ENCODE results near the gene ADO.

ADO gene

GRCh38 chr10:62792261-62792660 is 12.3 kb upstream of the ADO start:
- DNase-seq (ENCODE audit: low read depth in 2 of 2): no peak

GRCh38 chr10:62794306-62794705 is 10.2 kb upstream of the ADO start:
- no peak for DNase-seq (ENCODE audit: low read depth in 2 of 2)

- no peak for DNase-seq (ENCODE audit: low read depth in 2 of 2)
These were observed 9.4 kb upstream of the ADO start for GRCh38 chr10:62795100-62795499.

- no peak for DNase-seq (ENCODE audit: low read depth in 2 of 2)
These were observed 8.8 kb upstream of the ADO start for GRCh38 chr10:62795762-62796161.

- no peak for DNase-seq (ENCODE audit: low read depth in 2 of 2)
These were observed 7.6 kb upstream of the ADO start for GRCh38 chr10:62796896-62797295.

DNA sequence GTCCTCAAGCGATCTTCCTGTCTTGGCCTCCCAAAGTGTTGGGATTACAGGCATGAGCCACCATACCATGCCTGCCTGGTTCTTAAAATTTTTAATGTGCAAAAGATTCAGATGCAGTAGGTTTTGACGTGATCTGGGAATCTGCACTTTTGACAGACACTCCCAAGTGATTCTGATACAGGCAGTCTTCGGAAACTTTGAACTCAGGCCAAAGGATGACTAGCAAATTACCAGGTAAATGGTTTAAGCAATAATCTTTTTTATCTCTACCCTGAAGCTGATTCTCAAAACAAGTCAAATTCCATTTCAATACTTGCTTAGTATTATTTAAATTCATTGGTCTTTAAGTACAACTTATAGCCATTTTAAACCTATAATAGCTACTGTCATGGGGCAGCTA is 2.6 kb upstream of the ADO start:
- DNase-seq (ENCODE audit: low read depth in 2 of 2): no peak

DNA sequence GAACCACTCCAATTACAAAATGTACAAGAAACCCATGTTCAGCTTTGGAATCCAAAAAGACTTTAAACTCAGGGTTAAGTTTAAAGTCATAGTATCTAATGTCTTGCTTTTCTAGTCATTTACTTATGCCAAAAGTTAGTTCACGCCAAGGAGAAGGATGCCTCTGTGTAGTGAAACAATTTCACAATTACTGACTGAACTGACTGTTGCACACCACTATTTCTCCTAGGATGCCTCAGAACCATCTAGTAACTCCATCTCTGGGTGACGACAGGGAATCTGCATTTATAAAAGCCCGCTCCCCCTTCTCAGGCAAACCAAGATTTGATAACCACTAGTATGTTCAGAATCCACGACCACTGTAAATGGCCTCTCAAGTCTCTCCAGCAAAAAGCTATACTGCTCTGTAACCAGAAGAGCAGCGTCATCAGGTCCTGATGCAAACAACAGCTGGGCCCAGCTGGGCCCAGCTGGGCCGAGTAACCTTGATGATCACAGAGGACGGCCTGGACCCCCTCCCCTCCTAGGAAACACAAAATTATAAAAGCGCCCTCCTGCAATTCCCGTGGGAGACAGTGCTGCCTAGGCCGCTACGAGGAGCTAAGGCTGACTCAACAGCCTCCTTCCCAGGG is 680 bp upstream of the ADO start:
- no peak for DNase-seq (ENCODE audit: low read depth in 2 of 2)

- DNase-seq (ENCODE audit: low read depth in 2 of 2): peak in 1 of 2 donors; percentile 19
These were observed 945 bp downstream of the ADO start for GRCh38 chr10:62805231-62806099.

- DNase-seq (ENCODE audit: low read depth in 2 of 2): no peak
These were observed 1.7 kb downstream of the ADO start for GRCh38 chr10:62806251-62806650.

DNA sequence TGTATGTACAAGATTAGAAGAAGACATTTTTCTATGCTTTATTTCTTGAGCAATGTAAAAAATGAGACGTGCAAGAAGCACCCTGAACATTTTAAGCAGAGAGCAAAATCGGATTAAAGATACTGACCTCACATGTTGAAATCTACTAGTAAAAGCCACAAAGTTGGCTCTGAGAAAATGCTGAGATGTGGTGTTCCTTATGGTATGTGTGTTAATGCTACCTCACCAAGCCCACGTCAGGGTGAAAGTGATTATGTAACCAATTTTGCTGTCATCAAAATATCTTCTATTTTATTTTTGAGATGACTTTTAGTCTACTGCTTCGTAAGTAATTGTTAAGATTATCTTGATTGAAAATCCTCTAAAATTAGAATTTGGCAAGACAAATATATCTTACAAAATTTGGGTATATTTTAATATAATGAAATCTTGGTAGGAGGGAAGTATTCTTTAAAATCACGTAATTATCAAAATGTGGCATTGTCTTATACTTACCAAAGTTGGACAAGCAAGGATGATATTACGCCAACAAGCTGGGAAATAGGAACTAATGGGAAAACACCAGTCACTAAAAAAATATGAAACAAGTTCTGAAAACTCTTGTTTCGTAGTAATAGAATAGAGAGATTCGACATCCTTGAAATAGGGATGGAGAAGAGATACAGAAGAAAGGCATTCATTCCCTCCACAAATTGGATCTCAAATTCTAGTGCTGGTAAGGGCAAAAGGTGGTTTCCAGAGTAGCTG is 5.8 kb downstream of the ADO start:
- no peak for DNase-seq (ENCODE audit: low read depth in 2 of 2)

- peak; percentile 35 to 41 for DNase-seq (ENCODE audit: low read depth in 2 of 2)
These were observed 6.8 kb downstream of the ADO start for GRCh38 chr10:62811159-62811875.

- no peak for DNase-seq (ENCODE audit: low read depth in 2 of 2)
These were observed 8.3 kb downstream of the ADO start for GRCh38 chr10:62812672-62813439.

DNA sequence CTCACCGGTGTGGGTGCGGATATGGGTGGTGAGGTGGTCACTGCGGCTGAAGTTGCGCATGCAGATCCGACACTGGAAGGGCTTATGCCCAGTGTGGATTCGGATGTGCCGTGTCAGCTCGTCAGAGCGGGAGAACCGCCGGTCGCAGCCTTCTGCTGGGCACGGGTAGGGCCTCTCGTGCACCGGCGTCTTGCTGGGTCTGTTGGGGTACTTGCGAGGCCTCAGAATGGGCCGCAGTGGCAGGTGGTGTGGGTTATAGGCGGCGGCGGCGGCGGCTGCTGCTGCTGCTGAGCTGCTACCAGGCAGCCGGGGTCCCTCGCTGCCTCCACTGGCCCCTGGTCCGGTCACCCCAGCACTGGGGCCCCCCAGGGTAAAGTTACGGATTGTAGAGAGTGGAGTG is 8.9 kb downstream of the ADO start:
- no peak for DNase-seq (ENCODE audit: low read depth in 2 of 2)

DNA sequence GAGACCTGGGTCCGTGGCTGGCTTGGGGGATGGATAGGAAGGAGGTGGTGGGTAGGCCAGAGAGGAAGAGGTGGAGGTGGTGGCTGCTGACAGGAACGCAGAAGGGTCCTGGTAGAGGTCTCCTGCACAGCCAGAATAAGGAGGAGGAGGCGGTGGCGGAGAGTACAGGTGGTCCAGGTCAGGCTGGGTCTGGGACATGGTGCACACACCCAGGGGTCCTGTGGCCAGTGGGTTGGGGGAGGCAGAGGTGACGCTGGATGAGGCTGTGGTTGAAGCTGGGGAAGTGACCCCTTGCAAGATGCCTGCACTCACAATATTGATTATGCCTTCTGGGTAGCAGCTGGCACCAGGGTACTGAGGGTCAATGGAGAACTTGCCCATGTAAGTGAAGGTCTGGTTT is 9.5 kb downstream of the ADO start:
- no peak for DNase-seq (ENCODE audit: low read depth in 2 of 2)

DNA sequence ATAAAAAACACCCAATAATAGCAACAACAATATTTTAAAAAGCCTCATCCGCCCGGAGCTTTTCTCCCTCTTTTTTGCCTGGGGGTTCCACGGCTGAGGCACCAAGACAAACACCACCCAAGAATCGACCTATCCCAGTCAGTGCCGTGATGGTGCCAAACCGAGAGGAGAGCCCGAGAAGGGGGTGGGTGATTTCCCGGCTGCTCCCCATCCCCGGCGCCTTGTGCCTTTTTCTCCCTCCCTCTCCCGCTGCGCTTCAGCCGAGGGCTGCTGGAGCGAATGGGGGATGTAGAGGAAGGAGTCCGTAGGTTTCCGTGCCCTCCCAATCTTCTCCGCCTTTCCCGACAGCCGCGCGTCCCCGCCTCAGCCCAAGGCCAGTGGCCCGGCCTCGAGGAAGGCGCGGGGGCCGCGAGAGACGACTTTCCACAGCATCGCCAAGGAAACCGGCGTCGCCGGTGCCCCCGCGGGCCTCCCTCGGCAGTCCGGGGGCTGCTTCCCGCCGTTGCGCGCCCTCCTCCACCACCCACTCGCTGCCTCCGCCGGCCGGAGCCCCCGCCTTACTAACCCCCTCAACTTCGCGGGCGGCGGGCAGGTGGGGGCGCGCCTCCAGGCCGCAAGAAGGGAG is 10.3 kb downstream of the ADO start:
- no peak for DNase-seq (ENCODE audit: low read depth in 2 of 2)

DNA sequence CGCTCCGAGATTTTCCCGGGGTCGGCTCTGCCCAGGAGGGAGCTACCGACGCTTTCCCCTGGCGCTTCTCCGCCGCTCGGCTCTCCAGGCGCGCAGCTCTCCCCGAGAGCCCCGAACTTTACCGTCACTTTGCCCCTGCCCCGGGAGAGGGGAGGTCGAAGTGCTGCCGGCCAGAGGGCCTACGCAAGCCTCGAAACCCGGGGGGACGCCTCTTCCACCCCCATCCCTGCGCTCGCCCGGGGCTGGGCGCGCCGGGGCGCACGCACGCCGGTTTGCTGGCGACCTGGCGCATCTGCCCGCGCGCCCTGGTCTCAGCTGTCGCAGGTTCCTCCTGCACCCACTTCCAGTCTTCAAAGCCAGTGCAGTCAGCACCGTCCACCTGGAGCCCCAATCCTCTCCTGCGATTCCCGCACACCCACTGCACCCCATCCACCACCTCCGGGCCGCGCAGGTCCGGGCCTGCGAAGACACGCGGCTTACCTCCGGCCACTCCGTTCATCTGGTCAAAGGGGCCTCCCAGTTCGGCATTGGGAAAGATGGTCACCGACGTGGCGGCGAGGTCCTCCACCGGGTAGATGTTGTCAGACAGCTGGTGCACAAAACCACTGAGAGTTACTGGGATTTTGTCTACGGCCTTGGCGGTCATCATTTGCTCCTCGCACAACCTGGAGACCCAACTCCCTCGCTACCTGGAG is 11.0 kb downstream of the ADO start:
- no peak for DNase-seq (ENCODE audit: low read depth in 2 of 2)

GRCh38 chr10:62816076-62816330 is 11.5 kb downstream of the ADO start:
- DNase-seq (ENCODE audit: low read depth in 2 of 2): no peak

DNA sequence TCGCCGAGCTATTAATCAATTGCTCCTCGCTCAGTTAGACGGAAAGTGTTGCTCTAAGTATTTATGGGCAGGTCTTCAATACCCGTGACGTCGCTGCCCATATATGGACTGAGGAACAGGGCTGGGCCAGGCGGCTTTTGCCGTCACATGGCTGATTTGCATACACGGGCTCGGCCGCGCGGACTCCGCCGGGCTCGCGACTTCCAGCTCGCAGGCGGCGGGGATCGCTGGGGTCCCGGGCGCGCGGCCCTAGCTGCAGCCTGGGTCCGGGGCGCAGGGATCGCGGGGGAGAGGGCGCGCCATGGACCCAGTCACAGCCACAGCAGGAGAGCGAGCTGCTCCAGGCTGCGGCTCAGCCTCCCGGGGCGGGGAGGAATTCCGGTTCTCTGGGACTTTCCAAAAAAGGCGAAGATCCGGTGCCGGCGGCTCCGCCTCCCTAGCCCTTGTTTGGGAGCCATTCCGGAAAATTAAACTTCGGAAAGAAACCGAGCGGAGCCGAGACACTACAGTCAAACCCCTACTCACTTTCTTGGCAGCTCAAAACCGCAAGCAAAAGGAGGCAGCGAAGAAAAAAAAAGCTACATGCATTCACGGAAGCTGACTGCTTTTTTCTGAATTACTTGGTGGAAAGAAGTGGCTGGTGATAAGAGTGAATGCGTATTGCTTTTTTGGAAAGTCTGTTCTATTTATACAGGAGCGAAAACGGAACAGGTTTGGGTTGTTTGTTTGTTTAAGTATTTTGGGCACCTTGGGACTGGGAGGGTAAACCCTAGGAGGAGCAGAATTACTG is 12.0 kb downstream of the ADO start, which contains the start of gene EGR2:
EGR2 (minus strand) TSS at position 36 of the 790 bp plus-strand sequence. CDS start 337 bp downstream, outside the sequence.
- peak; percentile 82 to 89 for DNase-seq (ENCODE audit: low read depth in 2 of 2)

- DNase-seq (ENCODE audit: low read depth in 2 of 2): peak; percentile 37 to 40
These were observed 12.7 kb downstream of the ADO start for GRCh38 chr10:62817121-62817765.

Data from stimulated activated CD8-positive, alpha-beta memory T cell treated with anti-CD3 and anti-CD28 coated beads, Interleukin-7, amount 100 ng/mL, for 1 hour (primary cell).